ENCODE results near the gene GLDC. TPM values are rescaled to one million over a fixed set of nuclear protein-coding genes. Genes with fewer than 3 reads are reported as not detected.

The GLDC gene
- total RNA-seq, 2 experiments from 2014 or later = not detected

DNA sequence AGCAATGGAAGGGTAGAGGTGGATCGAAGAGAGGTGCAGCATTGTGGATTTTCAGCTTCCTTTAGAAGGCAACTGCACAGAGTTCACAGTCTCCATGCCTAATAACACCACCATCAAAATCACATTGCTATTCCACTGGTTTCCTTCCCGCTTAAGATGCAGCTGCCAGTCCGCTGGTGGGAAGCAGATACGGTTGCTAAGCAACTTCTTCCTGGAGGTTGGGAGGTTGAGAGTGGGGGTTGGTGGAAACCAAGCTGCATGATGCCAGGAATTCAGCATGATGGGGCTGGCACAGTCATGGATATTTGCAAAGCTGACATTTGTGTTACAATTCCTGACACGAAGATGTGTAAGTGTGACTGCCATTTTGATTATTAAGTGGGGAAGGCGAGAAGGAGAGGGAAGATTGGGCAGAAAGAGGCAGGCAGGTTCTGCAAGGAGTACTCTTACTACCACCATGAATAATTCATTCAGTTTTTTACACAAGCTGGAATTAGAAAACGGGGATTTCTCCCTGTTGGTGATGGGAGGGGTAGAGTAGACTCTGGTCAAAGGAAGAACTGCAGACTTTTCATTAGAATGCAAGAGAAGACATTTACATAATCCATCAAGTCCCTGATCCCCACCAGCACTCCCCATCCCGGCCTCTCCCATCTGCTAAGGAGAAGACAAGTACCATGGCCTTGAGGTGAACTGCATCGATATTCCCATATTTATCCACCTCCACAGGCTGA is 87.5 kb downstream of the GLDC start:
- POLR2A ChIA-PET = interaction anchor here (0.6 kb wide), 1 partner anchor 42 kb away, joined by 3 read pairs; no protein-coding TSS in a partner anchor
- CTCF ChIA-PET (ENCODE audit: unreplicated experiment) = no interaction called here
- BruUV-seq (replicated peaks) = no TSS peak
- Histone ChIP-seq H2AFZ (ENCODE audit: low read length) (no peak overlapping the region), H3K4me3 (ENCODE audit: low read depth, low read length, poor library complexity, severe bottlenecking) (no peak overlapping the region), H3K4me2 (ENCODE audit: low read length) (no peak overlapping the region), H3K27ac (ENCODE audit: low read depth, low read length, poor library complexity, severe bottlenecking) (no peak overlapping the region), H3K36me3 (ENCODE audit: insufficient read depth, low read length) (no peaks in the 10 kb centered on the region), H3K79me2 (ENCODE audit: insufficient read depth, low read depth, low read length) (no peaks in the 10 kb centered on the region), H4K20me1 (ENCODE audit: insufficient read depth, low read length) (no peaks in the 10 kb centered on the region), H3K9me2 (ENCODE audit: insufficient read depth, low read length) (no peaks in the 10 kb centered on the region), H3K9me3 (ENCODE audit: low read length) (no peaks in the 10 kb centered on the region), H3K4me1 (ENCODE audit: insufficient read depth, low read length, poor library complexity, severe bottlenecking) (no peaks in the 10 kb centered on the region)
- no peak for TF ChIP-seq EZH2phosphoT487 (IDR thresholded peaks at IDR 0.05; ENCODE audit: borderline replicate concordance, low read depth, low read length)
- DNase-seq (ENCODE audit: low spot score) = no peak
- intact Hi-C loops (cut with micrococcal nuclease; ENCODE audit: unreplicated experiment) = no loop called here

GRCh38 chr9:6553866-6554265 is 91.7 kb downstream of the GLDC start:
- Histone ChIP-seq H3K9me3 (ENCODE audit: low read length) (no peaks in the 10 kb centered on the region), H3K9me2 (ENCODE audit: insufficient read depth, low read length) (no peaks in the 10 kb centered on the region), H4K20me1 (ENCODE audit: insufficient read depth, low read length) (no peaks in the 10 kb centered on the region), H3K79me2 (ENCODE audit: insufficient read depth, low read depth, low read length) (no peaks in the 10 kb centered on the region), H3K4me3 (ENCODE audit: low read depth, low read length, poor library complexity, severe bottlenecking) (no peak overlapping the region), H3K27ac (ENCODE audit: low read depth, low read length, poor library complexity, severe bottlenecking) (no peak overlapping the region), H3K4me2 (ENCODE audit: low read length) (no peak overlapping the region), H2AFZ (ENCODE audit: low read length) (no peak overlapping the region), H3K36me3 (ENCODE audit: insufficient read depth, low read length) (no peaks in the 10 kb centered on the region), H3K4me1 (ENCODE audit: insufficient read depth, low read length, poor library complexity, severe bottlenecking) (no peaks in the 10 kb centered on the region)
- ChIA-PET CTCF (ENCODE audit: unreplicated experiment) (no interaction called here), POLR2A (interaction anchor here (0.6 to 1.2 kb wide), 2 partner anchors 13 to 125 kb away, joined by 3 to 4 read pairs; no protein-coding TSS in a partner anchor)
- TF ChIP-seq EZH2phosphoT487 (IDR thresholded peaks at IDR 0.05; ENCODE audit: borderline replicate concordance, low read depth, low read length) = no peak
- TF ChIP-seq, protein P1, sequence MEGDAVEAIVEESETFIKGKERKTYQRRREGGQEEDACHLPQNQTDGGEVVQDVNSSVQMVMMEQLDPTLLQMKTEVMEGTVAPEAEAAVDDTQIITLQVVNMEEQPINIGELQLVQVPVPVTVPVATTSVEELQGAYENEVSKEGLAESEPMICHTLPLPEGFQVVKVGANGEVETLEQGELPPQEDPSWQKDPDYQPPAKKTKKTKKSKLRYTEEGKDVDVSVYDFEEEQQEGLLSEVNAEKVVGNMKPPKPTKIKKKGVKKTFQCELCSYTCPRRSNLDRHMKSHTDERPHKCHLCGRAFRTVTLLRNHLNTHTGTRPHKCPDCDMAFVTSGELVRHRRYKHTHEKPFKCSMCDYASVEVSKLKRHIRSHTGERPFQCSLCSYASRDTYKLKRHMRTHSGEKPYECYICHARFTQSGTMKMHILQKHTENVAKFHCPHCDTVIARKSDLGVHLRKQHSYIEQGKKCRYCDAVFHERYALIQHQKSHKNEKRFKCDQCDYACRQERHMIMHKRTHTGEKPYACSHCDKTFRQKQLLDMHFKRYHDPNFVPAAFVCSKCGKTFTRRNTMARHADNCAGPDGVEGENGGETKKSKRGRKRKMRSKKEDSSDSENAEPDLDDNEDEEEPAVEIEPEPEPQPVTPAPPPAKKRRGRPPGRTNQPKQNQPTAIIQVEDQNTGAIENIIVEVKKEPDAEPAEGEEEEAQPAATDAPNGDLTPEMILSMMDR (conservative IDR thresholded peaks at IDR 0.05; ENCODE audit: low read length) = no peak
- DNase-seq (ENCODE audit: low spot score) = no peak
- intact Hi-C loops (cut with micrococcal nuclease; ENCODE audit: unreplicated experiment) = no loop called here
- BruUV-seq (replicated peaks) = no TSS peak

DNA sequence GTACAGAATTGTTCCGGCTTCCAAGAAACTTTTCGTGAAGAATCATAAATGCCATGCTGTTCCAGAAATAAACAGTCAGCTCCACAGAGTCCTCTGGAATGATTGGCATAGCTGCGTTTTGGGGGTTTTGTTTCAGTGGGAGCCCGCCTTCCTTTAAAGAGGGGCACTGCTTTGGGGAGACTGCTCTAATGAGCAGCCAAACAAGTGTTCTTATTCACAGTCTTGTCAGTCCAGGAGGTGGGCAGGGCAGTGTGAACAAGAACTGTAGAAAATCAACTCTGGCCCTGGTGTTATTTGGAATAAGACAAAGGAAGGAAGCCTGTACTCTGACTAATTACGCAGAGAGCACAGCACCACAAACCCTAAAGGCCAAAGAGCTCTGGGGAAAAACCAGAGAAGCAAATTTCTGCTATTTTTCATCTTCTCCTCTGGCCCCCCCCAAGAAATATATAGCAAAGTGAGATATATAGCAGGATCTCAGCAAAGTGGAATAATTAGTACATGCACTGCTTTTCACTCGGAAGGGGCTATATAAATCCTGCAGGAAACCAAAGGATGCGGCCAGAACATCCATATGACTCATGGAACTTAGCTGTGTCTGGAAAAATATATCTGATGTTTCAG is 92.9 kb downstream of the GLDC start:
- H3K9me2 ChIP-seq (ENCODE audit: insufficient read depth, low read length) = no peaks in the 10 kb centered on the region
- no peak overlapping the region for H3K4me3 ChIP-seq (ENCODE audit: low read depth, low read length, poor library complexity, severe bottlenecking)
- POLR2A ChIA-PET = no interaction called here
- H3K9me3 ChIP-seq (ENCODE audit: low read length) = no peaks in the 10 kb centered on the region
- intact Hi-C loops (cut with micrococcal nuclease; ENCODE audit: unreplicated experiment) = no loop called here
- H3K36me3 ChIP-seq (ENCODE audit: insufficient read depth, low read length) = no peaks in the 10 kb centered on the region
- no peak for DNase-seq (ENCODE audit: low spot score)
- no peaks in the 10 kb centered on the region for H3K4me1 ChIP-seq (ENCODE audit: insufficient read depth, low read length, poor library complexity, severe bottlenecking)
- no TSS peak for BruUV-seq (replicated peaks)
- no peaks in the 10 kb centered on the region for H3K79me2 ChIP-seq (ENCODE audit: insufficient read depth, low read depth, low read length)
- H3K4me2 ChIP-seq (ENCODE audit: low read length) = no peak overlapping the region
- CTCF ChIA-PET (ENCODE audit: unreplicated experiment) = no interaction called here
- H4K20me1 ChIP-seq (ENCODE audit: insufficient read depth, low read length) = no peaks in the 10 kb centered on the region
- H3K27ac ChIP-seq (ENCODE audit: low read depth, low read length, poor library complexity, severe bottlenecking) = no peak overlapping the region
- TF ChIP-seq EZH2phosphoT487 (IDR thresholded peaks at IDR 0.05; ENCODE audit: borderline replicate concordance, low read depth, low read length) = no peak
- TF ChIP-seq, protein P1 (conservative IDR thresholded peaks at IDR 0.05; ENCODE audit: low read length) = no peak
- H2AFZ ChIP-seq (ENCODE audit: low read length) = no peak overlapping the region

Data from OCI-LY7 (cell line).